ENCODE data around the gene PIP4P1.
A peak's percentile ranks its signal among the peaks of the same experiment; 100 is the strongest.

PIP4P1 gene

DNA sequence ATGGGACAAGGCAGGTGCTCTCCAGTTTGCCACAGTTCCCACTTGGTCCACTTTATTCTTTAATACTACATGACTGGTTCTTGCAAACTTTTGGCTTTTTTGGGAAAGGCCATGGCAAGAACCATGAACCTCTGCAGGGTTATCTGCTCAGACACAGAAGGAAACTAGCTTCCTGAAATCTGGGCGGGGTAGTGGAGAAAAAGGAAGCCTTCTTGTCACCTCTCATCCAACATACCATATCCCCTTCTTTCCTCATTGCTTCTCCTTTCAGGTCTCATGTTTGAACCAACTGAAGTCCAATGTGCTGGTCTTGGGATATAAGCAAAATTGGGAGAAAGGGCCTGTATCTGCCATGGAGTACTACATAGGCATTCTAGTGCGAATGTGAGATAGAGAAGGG, 19.8 kb downstream of the PIP4P1 start:
- no peak overlapping the region for H3K4me3 ChIP-seq (ENCODE audit: low read depth, low read length)
- DNase-seq (ENCODE audit: low read depth) = no peak

DNA sequence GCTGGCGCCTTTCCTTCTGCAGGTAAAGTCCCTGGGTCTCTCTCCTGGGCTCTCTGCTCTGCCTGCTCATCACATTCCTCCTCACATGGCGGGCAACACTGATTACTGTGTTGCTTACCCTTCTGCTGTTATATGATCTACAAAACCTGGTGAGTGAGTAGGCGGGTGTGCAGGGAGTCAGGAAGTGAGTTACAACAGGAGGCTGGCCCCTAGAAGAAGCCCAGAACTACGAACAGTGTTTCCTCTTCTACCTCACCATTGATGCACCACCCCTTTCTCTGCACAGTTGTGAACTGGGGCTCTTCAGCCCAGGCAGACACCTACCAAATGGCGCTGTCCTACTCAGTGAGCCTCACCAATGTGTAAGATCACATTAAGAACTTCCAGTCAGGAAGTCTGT, 20.4 kb downstream of the PIP4P1 start:
- DNase-seq (ENCODE audit: low read depth) = no peak
- no peak overlapping the region for H3K4me3 ChIP-seq (ENCODE audit: low read depth, low read length)

DNA sequence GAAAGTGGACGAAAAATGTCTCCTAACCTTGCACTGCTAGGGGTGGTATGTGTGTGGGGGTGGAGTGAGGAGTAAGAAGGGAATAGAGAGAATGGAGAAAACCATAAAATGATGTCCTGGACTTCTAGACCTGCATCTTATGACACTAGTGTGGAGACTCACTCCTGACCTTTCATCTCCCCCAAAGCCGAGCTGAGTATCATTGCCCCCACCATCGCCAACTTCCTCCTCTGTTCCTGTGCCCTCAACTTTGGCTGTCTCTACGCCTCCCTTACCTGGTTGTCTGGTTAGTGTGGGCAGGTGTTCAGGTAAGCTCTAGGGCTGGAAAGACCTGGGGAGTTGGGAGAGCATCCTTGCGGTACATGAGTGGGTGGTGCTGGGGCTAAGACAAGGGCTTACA, 20.8 kb downstream of the PIP4P1 start:
- no peak overlapping the region for H3K4me3 ChIP-seq (ENCODE audit: low read depth, low read length)
- no peak for DNase-seq (ENCODE audit: low read depth)

DNA sequence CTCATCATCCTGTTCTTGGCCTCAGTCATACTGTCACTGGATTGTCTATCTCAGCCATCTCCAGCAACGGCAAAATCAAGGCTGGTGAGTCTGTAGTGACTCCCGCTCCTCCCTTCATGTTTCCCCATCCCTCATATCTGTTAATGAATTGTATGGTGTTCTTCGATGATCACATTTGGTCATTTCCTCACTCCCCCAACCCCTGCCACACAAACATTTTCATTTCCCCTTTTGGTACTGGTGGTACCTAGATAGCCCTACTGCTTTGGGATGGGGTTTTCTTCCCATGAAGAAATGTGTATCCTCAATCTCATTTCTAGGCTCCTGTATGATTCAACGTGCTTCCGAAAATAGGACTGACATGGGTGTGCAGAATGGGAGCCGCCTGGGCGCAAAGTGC, 22.6 kb downstream of the PIP4P1 start:
- no peak for DNase-seq (ENCODE audit: low read depth)
- no peak overlapping the region for H3K4me3 ChIP-seq (ENCODE audit: low read depth, low read length)

DNA sequence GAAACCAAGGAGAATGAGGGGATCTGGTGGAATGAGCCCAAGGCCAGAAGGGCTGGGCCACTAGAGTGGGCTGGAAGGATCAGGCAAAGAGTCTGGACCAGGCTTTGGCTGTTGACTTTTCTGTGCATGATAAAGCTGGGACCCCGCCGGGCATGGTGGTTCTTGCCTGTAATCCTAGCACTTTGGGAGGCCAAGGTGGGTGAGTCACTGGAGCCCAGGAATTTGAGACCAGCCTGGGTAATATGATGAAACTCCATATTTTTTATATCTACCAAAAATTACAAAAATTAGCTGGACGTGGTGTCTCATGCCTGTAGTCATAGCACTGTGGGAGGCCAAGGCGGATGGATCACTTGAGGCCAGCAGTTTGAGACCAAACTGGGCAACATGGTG, 24.9 kb downstream of the PIP4P1 start:
- peak; percentile 28 for DNase-seq (ENCODE audit: low read depth)
- H3K4me3 ChIP-seq (ENCODE audit: low read depth, low read length) = no peak overlapping the region

DNA sequence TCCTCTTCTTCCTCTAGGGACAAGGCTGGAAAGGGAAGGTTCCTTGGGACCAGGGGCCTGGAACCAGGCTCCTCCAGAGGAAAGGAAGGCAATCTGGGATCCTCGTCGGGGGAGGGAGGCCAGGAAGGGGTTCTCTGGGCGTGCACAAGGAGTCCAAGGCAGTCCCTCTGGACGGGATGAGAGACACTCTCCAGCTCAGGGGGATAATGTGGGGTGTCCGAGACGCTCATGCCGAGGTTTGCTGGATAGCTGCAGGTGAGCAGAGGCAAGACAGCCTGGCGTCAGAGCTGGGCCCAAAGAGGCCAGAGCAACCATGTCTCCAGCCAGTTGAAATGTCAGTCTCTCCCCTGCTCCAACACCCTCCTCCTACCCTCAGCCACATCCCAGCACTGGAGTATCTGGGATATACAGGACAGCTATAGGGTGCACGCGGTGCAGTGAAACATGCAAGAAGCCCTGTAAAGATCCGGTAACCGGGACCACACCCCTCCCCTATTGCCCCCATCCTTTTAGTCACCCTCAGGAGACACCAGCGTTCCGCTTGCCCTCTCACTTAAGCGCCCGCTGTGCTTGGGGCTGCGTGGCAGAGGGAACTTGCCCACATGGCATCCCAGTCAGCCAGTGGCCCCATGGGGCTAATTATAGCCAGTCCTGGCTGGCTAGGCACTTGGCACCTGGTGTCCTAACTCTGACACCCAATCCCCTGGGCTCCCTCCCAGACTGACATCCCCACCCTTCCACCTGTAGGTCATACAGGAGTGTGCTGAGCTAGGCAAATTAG, 25.5 kb downstream of the PIP4P1 start, which contains the start of gene KLHL33:
Gene KLHL33, minus strand, starts transcription at position 585 of the 781 bp plus-strand sequence. Its CDS starts 355 bp downstream, at position 230.
- DNase-seq (ENCODE audit: low read depth) = no peak
- H3K4me3 ChIP-seq (ENCODE audit: low read depth, low read length) = peak within 1 kb of the TSS; percentile 22

DNA sequence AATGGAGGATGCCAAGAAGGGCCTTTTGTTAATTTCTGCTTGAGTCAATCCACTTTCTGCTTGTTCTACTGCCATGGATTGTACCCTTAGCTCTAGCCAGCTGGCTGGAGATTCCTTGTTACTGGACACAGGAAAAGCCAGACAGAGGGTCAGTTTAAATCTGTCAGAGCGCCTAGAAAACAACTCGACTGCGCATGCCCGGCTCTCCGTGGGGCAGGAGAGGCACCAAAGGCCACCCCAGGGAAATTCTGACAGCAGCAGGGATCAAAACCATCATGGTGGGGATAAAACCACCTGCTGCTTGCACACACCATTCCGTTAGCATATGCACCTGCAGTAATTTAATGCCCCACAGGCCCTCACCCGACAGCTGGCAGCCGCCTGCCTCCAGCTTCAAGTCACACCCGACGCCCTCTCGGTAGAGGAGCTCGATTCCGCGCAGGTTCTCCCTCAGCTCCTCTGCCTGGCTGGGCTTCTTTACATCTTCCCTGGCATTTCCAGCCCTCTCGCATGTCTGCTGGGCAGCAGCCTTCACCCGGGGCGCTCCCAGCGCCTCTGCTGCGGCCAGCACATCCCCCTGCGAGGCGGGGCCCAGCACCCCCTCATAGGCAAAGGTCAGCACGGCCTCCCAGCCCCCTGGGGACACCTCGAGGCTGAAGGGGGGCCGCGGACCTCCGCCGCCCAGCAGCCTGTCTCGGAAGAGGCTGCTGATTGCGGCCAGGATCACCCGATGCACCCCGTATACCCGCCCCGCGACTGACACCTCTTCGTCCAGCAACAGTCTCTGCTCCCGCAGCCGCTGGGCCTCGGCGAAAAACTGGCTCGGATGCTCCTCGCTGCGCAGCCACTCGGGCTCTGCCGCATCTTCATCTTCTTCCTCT, 26.3 kb downstream of the PIP4P1 start:
- H3K4me3 ChIP-seq (ENCODE audit: low read depth, low read length) = peak overlapping the region; percentile 22
- DNase-seq (ENCODE audit: low read depth) = no peak

DNA sequence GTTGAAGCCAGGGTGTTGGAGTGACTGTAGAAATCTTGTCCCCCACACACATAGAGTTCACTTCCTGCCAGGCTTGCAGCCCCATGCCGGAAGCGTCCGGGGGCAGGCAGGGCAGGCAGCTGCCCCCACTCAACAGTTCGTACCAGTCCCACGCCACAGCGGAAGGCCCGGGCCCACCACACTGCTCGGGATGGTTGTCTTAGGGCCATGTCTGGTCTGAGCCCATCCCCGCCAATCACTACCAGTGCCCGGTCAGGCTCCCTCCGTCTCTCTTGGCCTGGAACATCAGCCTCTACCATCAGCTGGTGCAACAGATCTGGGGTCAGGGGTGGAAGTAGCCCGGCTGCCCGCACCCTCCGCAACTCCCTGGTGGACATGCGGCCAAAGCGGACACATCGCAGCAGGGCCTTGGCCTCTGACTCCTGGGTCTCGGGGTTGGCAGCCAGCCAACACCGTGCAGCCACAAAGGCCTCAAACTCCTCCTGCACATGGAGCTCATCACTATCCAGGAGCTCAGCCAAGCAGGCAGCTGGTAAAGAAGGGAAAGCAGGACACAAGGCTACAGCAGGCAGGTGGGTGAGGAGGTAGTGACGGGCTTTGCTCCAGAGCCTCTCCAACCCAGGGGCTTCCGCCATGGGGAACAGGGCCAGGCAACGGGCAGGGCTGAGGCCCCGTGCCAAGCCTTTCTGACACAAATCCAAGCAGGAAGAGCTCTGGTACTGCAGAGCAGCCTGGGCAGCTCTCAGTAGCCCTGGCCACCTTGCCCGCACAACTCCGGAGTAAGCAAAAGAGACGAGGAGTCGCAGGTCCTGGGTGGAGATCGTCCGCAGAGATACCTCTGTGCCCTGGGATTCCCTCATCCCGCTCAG, 31.2 kb downstream of the PIP4P1 start:
- H3K4me3 ChIP-seq (ENCODE audit: low read depth, low read length) = no peak overlapping the region
- DNase-seq (ENCODE audit: low read depth) = no peak

DNA sequence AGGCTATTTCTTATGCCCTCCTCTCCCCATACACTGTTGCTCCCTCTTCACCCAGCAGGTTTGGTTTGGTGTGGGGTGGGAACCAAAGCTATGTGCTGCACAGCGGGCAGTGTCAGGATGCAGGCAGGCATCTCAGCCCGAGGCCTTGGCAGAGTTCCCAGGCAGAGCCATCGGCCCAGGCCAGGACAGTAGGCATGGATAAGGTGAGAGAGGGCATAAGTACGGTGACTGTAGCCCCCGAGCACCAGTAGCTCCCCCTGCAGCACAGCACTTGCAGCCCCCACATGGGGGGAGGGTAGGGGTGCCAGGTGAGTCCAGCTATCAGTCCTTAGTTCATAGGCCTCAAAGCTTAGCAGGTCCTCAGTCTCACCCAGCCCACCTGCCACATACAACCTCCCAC, 32.4 kb downstream of the PIP4P1 start:
- DNase-seq (ENCODE audit: low read depth) = no peak
- H3K4me3 ChIP-seq (ENCODE audit: low read depth, low read length) = no peak overlapping the region

DNA sequence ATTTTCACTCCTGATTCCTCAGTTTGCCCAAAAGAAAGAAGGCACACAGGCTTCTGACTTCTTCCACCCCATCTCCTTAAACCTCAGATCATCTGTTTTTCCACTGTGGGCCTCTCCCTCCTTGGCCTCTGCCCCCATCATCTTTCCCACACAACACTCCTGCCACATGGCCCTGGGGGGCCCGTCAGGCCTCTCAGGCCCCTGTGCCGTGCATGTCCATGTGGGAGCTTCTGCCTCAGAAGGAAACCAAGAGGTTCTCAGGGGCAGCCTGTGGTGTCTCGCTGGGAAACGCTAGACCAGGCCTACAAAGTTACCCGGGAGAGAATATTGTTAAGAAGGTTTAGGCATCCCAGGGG, 33.2 kb downstream of the PIP4P1 start:
- no peak overlapping the region for H3K4me3 ChIP-seq (ENCODE audit: low read depth, low read length)
- no peak for DNase-seq (ENCODE audit: low read depth)

DNA sequence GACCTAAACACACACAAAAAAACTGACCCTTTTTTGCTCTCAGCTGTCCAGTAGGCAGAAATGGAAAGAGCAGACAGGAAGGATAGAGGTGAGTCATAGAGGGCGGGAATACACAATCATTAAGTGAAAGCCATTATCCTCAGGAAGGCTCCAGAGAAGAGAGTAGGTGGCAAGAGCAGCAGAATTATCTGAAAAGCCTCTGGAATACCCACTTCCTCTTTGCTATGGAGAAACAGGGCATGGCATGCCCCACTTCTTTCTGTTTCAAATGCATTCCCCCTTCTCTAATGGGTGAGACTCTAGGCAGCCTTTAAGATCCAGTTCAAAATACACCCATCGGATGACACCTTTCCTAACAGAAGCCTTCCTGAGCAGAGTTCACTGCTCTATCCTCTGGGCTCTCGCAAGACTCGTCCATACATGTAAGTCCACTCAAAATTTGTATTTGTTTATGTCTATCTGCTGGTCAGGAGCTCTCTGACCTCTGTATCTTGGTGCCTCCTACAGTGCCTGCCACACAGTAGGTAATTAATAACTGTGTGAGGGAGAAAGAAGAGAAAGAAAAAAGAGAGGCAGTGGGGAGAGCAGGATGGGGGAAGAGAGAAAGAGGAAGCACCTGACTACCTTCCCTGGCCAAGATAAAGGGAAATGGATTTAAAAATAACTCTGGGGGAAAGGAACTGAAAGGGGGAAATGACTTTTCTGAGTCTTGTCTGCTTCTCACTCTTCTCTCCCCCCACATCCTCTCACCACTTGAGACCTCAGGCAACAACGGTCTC, 33.8 kb downstream of the PIP4P1 start:
- H3K4me3 ChIP-seq (ENCODE audit: low read depth, low read length) = no peak overlapping the region
- no peak for DNase-seq (ENCODE audit: low read depth)

DNA sequence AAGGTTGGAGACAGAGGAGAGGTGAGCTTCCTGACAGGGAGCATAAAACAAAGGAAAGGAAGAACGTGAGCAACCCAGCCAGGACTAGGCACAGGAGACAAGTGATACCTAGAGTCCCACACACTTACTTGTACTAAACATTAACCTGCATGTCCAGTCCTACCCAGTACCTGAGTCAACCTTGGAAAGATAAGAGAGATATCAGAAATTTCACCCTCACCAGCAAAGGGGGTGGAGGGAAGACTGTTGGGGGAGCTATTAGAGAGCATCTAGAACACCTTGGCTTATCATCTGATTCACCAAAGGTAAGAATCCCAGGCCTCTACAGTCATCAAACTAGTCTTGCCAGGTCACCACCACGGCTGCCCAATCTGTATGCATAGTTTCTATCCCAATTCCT, 36.4 kb downstream of the PIP4P1 start:
- no peak for DNase-seq (ENCODE audit: low read depth)
- H3K4me3 ChIP-seq (ENCODE audit: low read depth, low read length) = no peak overlapping the region

DNA sequence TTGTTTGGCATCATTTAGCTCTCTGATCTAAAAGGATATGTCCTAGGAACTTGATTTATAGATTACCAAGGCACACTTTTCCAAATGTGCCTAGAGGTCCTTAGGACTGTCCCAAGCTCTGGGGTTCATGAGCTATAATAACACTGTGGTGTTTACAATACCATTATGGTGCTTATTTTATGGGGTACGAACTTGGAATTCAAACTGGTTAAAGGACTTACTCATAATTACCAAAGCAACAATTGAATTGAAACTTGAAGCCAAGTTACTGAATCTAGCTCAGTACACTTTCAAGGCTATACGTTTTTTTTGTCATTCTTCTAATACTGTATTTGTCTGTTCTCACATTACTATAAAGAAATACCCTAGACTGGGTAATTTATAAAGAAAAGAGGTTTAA, 38.3 kb downstream of the PIP4P1 start:
- no peak for DNase-seq (ENCODE audit: low read depth)

DNA sequence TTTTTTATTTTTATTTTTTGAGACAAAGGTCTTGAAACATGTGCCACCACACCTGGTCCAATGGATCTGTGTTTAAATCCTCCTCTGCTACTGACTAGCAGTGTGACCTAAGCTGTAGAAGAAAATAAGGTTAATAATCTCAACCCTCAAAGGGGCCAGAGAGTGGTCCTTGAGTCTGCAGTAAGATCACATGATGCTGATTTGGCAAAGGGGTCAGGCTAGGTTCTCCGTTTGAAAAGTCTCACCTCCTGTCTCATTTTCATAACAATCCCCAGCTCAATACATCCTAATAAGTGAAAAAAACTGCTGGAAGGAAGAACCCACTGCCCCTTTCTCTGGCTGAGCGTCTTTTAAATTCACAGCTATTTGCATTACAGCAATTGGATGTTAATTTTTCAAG, 40.0 kb downstream of the PIP4P1 start:
- DNase-seq (ENCODE audit: low read depth) = no peak

More for the DNA sequence above, 38.3 kb downstream of the PIP4P1 start:
- H3K4me3 ChIP-seq (ENCODE audit: low read depth, low read length) = no peak overlapping the region

DNA sequence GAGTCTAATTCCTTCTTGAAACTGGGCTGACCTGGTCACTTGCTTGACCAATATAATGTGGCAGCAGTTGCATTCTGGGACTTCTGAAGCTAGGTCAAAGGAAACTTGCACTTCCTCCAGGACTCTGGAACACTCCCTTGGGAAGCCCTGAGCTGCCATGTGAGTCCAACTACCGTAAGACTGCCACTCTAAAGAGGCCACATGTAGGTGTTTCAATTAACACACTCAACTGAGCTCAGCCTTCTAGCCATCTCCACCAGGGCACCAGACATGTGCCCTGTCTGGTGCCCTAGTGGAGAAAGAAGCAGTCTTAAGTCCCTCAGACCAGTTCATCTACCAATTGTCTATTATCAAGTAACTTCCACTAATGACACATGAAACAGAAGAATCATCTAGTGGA, 41.8 kb downstream of the PIP4P1 start:
- no peak for DNase-seq (ENCODE audit: low read depth)
- H3K4me3 ChIP-seq (ENCODE audit: low read depth, low read length) = no peak overlapping the region

More for the DNA sequence above, 40.0 kb downstream of the PIP4P1 start:
- no peak overlapping the region for H3K4me3 ChIP-seq (ENCODE audit: low read depth, low read length)

DNA sequence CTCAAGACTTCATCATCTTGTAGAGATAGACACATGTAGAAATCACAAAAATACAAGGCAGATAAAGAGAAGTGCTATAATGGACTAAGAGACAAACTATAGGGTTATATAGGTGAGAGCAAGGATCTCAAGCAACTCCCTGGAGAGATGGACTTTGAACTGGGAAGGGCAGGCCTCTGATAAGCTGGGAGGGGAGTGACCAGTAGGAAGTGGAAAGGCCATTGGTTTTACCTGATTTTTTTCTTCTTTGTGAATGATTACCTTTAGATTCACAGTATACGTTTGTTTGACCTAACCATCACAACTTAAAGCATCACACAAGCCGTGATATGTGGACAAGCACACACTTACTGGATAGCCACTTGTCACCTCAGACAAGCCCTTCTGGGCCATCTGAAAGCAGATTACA, 42.7 kb downstream of the PIP4P1 start:
- no peak overlapping the region for H3K4me3 ChIP-seq (ENCODE audit: low read depth, low read length)
- no peak for DNase-seq (ENCODE audit: low read depth)

DNA sequence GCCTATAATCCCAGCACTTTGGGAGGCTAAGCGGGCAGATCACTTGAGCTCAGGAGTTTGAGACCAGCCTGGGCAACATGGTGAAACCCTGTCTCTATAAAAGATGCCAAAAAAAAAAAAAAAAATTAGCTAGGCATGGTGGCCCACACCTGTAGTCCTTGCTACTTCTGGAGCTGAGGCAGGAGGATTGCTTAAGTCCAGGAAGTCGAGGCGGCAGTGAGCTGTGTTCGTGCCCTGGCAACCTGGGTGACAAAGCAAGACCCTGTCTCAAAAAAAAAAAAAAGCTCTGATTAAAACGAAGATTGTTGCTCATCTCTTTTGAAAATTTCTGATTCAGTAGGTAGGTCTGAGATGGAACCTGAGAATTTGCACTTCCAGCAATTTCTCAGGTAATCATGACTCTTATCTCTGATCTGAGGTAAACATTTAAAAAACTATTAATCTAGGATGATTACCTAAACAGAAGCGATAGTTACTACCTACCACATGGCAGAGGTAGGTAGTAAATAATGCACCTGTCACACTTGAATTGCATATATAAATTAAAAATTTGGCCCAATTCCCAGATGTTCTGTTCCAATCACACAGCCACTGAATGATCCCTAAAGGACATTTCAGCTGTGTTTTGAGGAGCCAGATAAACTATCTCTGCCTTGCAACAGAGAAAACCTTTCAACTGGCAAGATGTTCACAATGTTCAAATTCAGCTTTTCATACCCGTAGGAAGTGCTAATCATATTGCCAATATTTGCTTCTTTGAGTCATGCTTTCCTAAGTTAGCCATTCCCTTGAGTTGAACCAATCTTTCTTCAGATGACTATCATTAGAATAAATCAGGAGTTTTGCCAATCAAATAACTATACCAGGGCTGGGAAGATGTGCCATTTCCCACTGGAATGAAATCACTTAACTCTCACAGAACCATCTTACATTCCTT, 43.7 kb downstream of the PIP4P1 start:
- DNase-seq (ENCODE audit: low read depth) = no peak
- no peak overlapping the region for H3K4me3 ChIP-seq (ENCODE audit: low read depth, low read length)

DNA sequence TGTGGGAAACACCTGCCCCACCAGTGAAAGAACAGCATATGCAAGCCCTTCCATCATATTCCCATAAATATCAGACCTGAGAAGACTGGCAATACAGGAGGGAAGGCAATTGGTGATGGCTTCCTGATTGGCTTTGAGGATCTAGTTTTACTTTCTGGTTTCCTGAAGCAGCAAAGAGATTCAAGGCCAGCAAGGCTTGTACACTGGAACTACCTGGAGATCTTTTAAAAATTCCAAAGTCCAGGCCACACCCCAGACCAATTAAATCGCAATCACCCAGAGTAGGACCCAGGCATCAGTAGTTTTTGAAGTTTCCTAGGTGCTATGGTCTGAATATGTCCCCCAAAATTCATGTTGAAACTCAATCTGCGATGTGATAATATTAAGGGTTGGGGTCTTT, 45.0 kb downstream of the PIP4P1 start:
- H3K4me3 ChIP-seq (ENCODE audit: low read depth, low read length) = no peak overlapping the region
- no peak for DNase-seq (ENCODE audit: low read depth)
